RKO (cell line): ENCODE measurements around the gene TMEM243.
"Not testable (repeated sequence)": the region's sequence is repeated elsewhere in the genome, so short reads cannot be mapped to it uniquely, and the experiment has no call there.

ENCODE experiments used
- DNase-seq: peaks from one replicate; pipeline ENCODE4 v3.0.0-alpha.2; 2016; ENCODE audit warnings: low spot score

TMEM243 gene

DNA sequence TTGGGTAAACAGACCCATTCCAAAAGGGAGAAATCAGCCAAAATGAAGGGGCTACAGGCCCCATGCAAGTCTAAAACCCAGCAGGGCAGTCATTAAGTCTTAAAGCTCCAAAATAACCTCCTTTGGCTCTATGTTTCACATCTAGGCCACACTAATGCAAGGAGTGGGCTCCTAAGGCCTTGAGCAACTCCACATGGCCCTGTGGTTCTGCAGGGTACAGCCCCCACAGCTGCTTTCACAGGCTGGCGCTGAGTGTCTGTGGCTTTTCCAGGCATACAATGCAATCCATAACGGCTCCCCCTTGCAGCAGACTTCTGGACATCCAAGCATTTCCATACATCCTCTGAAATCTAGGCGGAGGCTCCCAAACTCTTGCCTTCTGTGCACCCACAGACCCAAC is 9.0 kb downstream of the TMEM243 start:
- DNase-seq, result no peak

DNA sequence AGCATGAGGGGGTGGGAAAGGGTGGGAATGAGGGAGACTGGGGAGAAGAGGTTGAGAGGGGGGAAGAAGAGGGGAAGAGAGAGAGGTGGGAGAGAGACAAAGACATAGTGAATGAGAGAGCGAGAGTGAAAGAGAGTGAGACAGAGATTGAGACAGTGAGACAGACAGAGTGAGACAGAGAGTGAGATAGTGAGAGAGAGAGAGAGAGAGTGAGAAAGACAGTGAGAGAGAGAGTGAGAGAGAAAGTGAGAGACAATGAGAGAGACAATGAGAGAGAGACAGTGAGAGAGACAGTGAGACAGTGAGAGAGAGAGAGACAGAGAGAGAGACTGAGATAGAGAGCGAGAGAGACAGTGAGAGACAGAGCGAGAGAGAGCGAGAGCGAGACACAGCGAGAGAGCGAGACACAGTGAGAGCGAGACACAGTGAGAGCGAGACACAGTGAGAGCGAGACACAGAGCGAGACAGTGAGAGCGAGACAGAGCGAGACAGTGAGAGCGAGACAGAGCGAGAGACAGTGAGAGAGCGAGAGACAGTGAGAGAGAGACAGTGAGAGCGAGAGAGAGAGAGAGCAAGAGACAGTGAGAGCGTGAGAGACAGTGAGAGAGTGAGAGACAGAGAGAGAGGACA is 10.1 kb downstream of the TMEM243 start:
- no peak for DNase-seq

DNA sequence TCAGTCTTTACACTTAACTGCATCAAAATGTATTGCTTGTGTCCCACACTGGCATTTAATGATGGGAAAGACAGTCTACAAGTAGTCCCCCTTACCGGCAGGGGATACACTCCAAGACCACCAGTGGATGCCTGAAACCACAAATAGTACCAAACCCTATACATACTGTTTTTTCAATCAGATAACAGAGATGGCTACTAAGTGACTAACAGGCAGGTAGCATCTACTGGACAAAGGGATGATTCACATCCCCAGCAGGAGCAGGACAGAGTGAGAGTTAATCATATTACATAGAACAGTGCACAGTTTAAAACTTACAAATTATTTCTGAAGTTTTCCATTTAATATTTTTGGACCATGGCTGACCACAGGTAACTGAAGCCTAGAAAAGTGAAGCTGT is 13.2 kb downstream of the TMEM243 start:
- no peak for DNase-seq

DNA sequence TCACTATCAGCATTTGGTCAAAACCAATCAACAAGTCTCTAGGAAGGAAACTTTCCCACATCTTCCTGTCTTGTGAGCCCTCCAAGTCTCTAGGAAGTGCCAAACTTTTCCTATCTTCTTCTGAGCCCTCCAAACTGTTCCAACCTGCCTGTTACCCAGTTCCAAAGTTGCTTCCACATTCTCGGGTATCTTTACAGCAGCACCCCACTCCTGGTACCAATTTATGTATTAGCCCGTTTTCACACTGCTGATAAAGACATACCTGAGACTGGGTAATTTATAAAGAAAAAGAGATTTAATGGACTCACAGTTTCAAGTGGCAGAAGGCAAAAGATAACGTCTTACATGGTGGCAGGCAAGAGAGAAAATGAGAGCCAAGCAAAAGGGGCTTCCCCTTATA is 13.8 kb downstream of the TMEM243 start:
- not testable (repeated sequence) for DNase-seq

DNA sequence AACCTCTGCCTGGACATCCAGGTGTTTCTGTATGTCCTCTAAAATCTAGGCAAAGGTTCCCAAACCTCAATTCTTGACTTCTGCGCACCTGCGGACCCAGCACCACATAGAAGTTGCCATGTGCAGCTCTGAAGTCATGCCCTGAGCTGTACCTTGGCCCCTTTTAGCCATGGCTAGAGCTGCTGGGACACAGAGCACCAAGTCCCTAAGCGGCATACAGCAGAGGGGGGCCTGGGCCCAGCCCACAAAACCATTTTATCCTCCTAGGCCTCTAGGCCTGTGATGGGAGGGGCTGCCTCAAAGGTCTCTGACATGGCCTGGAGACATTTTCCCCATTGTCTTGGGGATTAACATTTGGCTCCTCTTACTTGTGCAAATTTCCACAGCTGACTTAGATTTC is 14.6 kb downstream of the TMEM243 start:
- no peak for DNase-seq

DNA sequence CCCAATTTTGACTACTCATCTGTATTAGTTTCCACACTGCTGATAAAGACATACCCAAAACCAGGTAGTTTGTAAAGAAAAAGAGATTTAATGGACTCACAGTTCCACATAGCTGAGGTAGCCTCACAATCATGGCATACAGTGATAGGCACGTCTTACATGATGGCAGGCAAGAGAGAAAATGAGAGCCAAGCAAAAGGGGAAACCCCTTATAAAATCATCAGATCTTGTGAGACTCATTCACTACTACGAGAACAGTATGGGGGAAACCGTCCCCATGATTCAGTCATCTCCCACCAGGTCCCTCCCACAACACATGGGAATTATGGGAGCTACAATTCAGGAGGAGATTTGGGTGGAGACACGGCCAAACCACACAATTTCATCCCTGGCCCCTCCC is 15.6 kb downstream of the TMEM243 start:
- not testable (repeated sequence) for DNase-seq

DNA sequence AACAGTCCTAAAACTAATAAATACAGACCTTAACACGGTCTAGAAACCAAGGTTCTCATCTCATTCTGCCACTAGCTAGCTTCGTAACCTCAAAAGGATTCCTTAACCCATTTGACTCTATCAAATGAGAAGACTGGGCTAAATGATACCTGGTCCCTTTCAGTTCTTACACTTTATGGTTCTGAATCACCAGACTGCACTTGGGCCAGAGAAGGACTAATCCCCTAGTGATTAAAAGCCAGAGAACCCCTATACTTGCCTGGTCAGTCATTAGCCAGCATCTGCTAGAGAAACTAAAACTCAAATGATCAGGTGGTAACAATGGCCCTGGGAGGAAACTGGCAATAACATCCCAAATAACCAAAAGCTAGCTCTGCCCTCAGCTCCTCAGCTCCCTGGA is 16.8 kb downstream of the TMEM243 start:
- no peak for DNase-seq

DNA sequence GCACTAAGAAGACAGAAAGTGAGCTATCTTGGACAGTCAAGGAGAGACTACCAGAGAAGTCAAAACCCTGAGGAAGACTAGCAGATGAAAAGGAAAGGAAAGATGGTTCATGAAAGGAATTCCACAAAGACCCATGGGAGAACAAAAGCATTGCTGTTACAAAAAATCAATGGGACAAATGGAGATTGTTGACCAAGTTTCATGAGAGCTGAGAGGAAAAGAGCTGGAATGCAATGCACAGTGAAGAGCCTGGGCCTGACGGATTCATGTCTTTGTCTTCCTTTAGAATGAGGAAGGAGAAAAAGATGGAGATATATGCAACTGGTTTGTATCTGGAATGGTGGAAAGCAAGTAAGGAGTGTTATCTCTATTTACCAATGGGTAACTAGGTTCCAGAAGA is 17.3 kb downstream of the TMEM243 start:
- DNase-seq, result no peak

DNA sequence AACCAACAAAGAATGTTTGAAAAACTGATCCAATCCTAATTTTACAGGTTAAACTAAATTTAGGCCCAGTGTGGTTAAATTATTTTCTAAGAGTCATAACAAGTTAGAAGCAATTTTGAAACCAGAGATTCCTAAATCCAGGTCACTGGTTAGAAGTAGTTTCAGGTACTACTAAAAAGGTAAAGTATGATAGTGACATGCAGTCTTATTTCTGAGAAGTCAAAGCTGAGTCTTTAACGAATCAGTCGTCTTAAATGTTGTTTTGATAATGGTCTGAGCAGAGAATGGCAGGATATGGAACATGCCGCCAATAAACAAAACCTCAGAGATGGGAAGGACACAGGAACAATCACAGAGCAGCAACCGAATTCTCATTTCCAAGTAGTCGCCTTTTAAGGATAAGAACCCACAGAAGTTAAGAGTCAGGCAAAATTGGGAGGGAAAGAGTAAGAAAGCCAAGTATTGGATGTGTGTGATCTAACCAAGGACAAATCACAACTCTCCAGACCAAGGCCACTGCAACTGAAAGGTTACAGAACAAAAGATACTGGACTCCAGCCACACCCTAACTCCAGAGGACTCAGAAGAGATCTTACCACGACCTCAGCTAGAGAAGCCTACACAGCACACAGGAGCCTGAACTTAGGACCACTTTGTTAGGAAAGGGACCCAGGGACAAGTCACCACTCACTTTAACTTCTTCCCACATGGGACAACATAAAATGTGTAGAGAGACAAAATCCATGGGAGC is 19.7 kb downstream of the TMEM243 start:
- no peak for DNase-seq

DNA sequence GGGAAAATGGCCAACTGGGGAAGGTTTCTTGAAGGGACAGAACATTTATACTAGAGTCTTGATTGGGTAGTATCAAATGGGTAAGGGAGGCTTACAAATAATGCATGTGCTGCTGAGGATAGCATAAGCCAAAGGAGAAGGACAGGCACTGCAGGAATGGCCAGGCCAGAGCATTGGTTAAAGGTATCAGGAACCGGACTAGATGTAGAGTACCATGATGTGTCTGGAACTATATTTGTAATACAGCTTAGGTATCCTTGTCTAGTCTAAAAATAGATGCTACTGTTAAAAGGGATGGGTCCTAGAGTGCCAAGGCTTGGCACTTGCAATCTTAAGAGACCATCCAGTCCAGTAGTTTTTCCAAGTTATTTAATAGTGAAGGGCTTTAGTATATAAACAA is 20.3 kb downstream of the TMEM243 start:
- no peak for DNase-seq

DNA sequence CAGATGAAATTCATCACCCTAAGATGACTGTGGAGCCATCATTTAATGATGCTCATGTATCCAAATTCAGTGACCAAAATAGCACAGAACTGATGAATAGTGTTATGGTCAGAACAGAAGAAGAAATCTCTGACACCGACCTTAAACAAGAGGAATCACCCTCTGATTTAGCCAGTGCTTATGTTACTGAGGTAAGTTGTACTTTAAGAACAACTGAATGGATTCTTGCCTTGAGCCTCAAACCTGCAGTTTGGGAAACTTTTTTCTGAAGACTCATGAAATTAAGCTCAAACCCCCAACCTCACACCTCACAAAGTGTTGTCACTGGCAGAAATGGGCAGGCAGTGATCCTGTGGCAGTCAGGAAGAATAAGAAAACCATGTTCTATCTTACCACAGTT is 25.6 kb downstream of the TMEM243 start:
- DNase-seq, result no peak

DNA sequence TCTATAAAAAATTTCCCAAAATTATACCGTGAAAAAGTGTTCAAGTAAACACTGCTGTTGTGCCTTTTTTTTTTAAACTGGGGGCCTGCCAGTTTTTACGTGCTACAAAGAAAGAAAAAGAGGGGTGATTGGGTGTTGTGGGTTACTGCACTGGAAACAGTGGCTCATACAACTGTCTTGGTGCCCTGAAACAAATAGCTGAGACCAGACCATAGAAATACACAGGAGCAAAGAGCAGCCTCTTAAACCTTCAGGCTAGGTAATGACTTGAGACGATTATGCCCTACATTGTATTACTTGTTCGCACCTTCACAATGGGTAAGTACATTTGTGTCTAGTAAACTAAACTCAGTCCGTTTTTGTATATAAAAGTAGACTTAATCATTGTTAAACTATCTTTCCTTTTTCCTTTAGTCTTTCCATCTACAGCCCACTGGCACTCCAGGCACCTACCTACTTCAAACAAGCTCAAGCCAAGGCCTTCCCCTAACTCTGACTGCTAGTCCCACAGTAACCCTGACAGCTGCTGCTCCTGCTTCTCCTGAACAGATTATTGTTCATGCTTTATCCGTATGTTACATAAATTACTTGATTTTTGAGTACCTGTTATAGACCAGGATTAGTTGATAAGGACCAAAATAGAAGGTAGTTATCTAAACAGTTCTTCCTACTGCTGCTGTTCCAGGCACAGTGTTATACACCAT is 26.6 kb downstream of the TMEM243 start:
- DNase-seq, result no peak

DNA sequence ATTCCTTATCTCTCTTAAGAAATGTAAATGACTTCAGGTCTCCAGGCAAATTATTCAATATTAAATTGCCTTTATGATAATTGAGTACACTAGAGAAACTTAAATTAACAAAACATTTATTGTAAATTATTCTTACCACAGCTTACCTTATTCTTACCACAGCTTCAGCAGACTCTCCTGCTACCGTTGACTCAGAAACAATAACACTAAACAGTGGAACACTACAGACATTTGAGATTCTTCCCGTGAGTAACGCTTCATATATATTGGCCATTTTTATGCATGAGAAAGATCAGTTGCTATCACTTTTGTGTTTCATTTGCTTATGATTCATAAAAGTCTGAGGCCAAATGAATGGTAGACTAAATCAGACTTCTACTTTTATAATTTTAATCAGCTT is 28.7 kb downstream of the TMEM243 start:
- DNase-seq, result no peak

DNA sequence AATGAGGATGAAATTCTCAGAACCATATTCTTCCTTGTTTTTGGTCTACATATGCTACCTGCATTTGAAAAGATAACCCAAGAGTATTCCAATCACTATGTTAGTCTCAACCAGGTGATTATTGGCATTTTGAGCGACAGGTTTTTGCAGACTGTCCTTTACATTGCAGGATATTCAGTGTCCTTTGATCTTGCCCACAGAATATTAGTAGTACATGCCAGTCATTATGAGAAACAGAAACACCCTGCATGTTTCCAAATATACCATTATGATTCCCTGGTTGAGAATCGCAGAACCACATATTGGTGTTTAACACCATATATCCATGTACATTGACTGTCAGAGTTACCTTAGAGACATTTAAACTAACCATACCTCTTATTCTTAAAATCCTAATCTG is 30.6 kb downstream of the TMEM243 start:
- no peak for DNase-seq

DNA sequence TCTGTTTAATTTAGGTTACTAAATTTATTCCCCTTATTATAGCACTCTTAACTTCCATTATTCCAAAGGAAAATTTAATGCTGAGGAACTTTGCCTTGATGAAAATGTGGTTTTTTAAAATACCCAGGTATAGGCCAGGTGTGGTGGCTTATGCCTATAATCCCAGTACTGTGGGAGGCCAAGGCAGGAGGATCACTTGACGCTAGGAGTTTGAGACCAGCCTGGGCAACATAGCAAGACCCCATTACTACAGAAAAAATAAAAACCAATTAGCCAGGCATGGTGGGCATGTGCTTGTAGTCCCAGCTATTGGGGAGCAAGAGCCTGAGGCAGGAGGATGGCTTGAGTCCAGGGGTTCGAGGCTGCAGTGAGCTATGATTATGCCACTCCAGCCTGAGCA is 32.4 kb downstream of the TMEM243 start:
- no peak for DNase-seq

DNA sequence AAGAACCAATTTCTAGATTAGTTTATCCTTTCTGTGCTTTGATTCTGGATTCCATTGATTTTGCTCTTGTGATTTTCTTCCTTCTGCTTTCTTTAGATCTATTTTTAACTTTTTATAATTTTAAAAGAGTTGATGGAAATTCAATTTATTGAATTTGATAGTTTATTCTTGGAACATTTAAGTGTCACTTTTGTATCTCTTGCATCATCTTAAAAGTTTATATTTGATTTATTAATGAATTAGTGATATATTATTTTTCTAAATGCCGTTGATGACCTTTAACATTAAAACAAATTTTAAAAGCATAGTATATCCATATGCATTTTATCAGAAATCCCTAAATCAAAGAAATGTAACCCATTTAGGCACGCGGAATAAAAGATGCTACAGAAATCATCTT is 40.4 kb downstream of the TMEM243 start:
- DNase-seq, result no peak

DNA sequence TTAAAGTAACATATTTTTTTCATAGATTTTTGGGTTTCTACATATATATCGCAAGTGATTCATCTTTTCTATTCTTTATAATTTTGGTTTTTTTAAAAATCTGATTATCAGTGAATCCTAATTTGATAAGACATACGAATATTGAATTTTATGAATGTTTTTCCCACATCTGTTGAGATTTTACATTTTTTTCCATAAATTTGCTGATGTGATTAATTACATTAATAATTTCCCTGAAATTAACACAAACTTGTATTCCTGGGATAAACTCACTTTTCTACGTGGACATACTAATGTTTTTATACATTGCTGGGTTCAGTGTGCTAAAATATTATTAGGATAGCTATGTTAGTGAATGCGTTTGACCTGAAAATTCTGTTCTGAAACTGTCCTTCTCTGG is 41.2 kb downstream of the TMEM243 start:
- no peak for DNase-seq

DNA sequence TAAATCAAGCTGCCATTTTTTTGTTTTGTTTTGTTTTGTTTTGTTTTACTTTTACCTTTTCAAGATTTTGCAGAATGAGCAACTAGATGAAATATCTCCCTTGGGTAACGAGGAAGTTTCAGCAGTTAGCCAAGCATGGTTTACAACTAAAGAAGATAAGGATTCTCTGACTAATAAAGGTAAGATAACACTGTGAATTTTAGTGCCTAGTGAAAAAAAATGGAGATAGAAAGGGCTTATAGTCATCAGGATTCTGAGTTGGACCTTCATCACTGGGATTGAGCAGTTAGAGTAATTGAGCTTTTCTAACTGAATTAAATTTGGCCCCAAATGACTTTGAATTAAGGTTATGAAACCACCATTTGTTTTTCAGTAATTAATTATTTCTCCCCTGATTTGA is 46.1 kb downstream of the TMEM243 start:
- no peak for DNase-seq

DNA sequence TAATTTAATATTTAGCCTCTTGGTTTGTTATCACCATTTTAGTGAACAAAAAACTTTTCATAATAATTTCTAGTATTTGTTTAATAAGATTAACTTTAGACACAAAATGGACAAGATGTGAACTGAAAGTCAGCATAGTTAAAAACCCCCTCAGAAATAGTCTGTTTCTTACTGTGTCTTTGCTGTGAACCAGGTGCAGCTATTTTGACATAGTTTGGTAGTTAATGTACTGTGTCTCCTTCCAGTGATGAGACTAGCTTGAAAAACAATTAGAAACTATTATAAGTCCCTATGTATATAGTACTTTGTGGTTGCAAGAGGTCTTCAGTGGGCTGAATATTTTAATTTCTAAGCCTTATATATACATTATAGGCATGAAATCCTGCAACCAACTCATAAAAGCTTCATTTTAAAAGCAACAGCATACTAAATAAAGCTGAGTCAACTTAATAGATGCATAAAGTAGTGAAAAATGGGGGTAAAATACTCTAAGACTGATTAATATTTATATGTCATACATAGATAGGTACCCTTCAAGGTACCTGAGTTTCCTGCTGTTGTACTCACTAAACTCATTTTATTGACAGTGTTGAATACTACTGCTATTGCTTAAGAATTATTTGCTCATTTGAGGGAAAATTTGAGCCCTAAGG is 48.1 kb downstream of the TMEM243 start:
- no peak for DNase-seq

DNA sequence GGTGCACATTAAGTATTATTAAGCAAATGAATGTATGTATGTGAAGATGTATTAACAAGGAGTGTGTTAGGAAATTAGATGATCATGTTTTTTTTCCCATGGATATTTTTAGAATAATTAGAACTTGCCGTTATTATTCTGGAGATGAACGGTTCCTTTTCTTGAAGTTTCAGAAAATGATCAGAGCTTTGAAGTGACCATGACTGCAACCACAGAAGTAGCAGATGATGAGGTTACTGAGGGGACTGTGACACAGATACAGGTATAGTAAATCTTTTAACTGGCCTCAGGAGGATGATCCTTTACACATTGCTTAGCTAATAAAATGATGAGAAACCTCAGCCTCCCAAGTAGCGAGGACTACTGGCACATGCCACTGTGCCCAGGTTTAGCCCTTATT is 48.7 kb downstream of the TMEM243 start:
- no peak for DNase-seq

DNA sequence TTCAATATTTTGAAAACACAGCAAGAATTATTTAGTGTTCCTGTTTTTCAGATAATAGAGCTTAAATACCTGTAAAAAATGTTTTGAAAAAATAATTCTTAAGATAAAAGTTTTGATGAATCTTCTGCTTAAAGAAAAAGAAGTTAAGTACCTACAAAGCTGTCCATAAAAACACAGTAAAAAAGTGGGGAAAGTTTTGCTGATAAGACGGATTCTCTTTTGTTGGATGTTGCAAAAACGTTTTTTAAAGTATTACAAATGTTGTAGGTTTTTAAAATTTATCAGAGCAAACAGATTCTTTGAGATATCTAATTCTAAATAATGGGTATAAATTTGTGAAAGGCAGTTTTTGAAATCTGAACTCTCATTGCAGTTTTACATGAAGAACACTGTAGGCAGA is 55.1 kb downstream of the TMEM243 start:
- DNase-seq, result no peak

DNA sequence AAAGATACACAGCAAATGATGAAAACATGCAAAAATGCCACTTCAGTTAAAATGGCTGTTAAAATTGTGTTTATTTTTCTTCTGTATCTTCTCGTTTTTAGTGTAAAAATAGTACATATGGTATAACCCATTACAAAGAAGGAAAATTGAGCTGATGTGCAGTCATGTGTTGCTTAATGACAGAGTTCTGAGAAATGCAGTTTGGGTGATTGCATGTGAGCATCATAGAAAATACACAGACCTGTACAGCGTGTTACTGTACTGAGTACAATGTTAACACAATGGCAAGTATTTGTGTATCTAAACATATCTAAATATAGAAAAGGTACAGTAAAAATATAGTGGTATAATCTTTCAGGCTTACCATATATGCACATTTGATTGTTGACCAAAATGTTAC is 60.0 kb downstream of the TMEM243 start:
- no peak for DNase-seq

DNA sequence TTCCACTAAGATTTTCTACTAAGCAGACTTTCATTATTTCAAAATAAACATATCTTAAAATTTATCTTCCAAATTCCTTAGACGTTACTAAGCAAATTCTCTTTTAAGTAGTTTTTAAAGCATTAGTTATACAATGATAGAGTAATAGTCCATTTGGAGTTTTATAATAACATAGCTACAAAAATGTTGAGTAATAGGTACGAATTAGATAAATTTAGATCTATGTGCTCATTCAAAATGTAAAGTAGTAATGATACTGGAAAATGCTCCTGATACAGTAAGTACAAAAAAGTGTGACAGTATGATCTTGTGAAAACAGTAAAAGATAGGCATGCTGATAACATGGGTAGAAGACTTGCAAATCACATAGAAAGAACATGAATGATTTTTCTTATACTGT is 62.8 kb downstream of the TMEM243 start:
- no peak for DNase-seq
